ENCODE data around the gene EEF1AKMT1.

Gene EEF1AKMT1

DNA sequence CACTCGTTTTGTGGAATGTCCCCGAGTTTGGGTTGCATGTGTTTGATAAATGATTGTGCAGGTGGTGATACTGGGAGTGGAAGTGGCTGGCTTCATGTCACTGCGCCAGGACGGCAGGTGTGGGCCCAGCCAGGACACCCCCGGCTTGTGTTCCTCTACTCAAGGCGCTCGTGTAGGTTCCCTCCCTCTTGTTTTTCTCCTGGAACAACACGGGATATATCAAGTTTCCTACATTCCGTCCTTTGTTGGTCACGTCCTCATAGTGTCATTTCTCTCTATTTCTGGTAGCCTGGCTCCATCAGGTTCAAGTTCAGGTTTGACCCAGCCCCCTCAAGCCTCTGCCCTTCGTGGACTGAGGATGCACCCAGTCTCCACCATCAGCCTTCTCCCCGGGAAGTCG is 54.0 kb downstream of the EEF1AKMT1 start:
- DNase-seq (ENCODE audit: low read depth in 2 of 2): no peak

DNA sequence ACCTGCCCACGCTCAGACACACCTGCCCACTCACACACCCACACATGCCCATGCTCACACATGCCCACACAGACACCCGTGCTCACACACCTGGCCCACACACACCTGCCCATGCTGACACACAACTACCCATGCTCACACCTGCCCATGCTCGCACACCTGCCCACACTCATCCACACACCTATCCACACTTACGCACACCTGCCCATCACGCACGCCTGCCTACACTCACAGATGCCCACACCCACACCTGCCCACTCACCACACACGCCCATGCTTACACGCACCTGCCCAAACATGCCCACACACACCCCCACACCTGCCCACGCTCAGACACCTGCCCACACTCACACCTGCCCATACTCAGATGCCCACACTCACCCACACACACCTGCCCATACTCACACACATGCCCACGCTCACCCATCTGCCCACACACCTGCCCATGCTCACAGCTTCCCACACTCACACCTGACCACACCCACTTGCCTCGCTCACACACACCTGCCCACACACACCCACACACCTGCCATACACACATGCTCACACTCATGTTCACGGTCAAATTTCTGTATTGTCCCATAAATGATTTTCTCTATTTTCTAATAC is 54.7 kb downstream of the EEF1AKMT1 start:
- no peak for DNase-seq (ENCODE audit: low read depth in 2 of 2)

DNA sequence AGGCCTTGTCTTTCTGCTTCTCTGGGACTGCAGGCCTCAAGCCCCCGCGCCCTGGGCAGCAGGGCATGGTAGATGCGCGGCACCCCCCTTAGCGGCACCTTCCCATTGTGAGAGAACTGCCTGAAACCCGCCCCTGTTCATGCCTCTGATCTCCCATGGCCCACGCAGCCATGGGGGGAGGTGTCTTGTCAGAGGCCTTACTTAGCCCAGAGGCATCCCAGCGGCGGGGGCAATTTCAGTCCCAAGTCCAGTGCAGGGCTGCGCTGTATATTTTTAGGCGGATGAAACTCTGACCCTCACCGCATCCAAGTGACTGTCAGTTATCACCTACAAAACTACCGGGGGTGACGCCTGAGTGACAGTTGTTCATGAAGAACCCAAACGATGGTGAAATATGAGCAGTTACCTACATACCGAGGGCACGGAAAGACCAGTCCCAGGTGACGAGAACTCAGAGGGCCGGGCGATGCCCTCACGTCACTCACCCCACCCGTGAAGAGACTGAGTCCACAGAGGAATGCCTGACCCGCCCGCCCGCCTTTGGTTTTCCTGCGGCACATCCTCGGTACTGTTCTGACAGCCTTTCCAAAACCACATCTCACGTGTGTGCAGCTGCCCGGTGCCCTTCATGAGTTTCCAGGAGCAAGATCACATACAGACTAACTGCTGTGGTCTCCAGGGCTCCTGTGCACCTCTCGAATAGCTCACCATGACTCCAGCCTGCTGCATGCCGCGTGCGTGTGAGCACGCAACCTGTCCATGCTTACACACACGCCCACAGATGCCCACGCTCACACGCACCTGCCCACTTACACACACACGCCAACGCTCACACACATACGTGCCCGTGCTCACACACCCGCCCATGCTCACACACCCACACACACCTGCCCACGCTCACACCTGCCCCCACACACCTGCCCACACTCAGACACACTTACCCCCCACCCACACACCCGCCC is 55.9 kb downstream of the EEF1AKMT1 start:
- DNase-seq (ENCODE audit: low read depth in 2 of 2): no peak

DNA sequence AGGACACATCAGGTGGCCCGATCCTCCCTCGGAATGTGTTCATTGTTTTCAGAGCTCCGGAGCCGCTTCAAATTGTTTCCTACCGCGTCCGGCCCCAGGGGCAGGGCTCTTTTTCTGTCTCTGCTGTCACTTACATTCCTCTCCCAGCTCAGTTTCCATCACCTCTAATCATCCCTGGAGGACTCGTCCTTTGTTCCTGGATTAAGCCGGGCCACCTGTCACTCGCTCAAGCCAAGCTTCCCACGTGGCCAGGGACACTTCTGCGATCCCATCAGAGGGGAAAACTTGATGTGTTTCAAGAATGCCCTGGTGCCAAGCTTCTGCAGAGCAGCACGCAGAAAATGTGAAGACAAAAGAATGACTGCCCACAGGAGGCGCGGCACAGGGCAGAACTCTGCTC is 56.8 kb downstream of the EEF1AKMT1 start:
- DNase-seq (ENCODE audit: low read depth in 2 of 2): no peak

DNA sequence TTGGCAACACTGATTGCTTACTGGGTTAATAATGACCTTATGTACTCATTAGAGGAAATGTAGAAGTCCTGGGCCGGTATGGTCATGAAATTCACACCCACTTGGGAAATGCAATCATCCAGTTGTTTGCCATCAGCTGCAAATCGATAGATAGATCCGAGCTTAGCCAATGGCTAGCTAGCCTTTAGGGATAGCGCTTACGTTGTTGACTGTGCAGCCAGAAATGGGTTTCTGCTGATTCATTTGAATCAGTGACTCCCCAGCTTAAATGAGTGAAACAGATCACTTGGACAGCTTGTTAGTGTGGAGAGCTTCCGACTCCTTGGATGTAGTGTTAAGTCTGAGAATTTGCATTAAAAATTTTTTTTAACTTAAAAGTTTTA is 58.4 kb downstream of the EEF1AKMT1 start:
- no peak for DNase-seq (ENCODE audit: low read depth in 2 of 2)

DNA sequence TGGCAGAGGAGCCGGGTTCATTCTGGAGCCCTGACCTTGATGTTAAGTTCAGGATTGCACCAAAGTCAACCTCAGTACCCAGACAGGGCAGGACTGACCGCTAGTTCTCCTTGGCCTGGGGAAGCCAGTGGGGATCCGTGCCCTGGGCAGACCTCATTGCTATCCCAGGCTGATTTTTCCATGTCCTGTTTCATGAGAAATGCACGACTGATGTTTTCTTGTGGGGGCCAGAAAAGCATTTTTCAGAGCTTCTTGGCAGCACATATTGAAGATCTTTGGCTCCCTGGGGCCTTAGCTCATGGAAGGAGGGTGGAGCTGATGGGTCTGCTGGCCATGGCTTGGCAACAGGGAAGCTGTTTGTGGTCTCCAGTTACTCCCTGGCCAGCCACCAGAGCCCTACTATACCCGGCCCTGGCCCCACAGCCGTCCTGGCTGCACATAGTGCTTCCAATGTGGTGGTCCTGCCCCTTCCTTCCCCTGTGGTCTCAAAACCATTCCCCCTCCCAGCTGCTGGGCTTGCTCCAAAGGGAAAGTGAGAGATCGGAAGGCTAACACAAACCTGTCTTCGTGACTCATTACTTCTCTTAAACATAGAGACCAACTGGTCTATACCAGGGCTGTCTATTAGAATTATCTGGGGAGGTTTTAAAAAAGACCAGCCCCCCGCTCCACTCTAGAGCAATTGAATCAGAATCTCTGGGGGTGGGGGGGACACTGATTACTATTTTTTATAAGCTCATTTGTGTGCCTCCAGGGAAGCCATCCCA is 59.0 kb downstream of the EEF1AKMT1 start:
- DNase-seq (ENCODE audit: low read depth in 2 of 2): no peak

DNA sequence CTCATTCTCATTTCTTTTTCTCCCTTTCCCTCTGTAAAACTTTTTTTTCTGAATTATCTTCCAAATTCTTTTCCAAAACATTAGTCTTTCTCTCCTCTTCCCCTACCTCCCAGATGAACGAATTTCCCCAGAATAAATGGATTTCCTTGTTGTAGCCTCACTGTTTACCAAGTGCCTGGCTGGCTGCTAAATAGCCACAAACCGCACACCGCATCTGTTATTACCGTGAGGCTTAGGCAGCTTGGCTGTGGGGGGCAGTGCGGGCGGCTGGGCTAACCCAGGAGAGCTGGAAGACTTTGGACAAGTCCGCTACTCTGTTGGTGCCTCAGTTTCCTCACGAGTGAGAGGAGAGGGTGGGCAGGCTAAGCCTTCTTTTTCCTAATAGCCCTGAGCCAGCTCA is 59.6 kb downstream of the EEF1AKMT1 start:
- DNase-seq (ENCODE audit: low read depth in 2 of 2): no peak

DNA sequence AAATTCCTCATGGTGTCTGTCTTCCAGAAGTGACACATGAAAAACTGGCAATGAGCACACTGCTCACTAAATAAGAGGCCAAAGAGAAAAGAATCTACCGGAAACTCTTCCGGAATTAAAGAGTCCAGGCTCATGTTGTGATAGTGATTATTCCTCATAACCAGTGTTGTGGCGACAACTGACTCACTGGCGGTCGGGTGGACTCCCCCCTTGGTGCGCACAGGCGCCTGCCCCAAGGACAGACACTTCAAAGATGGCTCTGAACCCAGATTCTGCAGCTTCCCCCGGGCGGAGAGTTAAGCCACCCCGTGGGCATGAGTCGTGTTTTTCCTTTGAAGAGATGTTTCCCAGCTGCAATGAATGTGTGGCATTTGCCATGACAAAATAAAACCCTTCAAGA is 60.0 kb downstream of the EEF1AKMT1 start:
- DNase-seq (ENCODE audit: low read depth in 2 of 2): no peak

DNA sequence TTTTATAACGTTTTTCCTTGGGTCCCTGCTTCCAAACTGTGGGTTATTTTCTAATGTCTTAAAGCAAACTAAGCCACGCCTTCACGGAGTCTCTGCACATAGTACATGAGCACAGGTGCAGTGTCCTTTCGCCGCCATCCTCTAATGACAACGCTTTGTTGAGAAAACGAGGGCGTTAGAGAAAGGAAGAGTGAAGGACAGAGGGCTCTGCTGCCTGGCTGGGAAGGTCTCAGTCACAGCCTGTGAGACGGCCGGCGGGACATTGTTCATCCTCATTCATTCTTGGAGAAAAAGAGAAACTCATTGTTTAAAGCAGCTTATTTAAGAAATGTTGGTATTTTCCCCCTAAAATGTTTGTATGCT is 60.8 kb downstream of the EEF1AKMT1 start:
- no peak for DNase-seq (ENCODE audit: low read depth in 2 of 2)

DNA sequence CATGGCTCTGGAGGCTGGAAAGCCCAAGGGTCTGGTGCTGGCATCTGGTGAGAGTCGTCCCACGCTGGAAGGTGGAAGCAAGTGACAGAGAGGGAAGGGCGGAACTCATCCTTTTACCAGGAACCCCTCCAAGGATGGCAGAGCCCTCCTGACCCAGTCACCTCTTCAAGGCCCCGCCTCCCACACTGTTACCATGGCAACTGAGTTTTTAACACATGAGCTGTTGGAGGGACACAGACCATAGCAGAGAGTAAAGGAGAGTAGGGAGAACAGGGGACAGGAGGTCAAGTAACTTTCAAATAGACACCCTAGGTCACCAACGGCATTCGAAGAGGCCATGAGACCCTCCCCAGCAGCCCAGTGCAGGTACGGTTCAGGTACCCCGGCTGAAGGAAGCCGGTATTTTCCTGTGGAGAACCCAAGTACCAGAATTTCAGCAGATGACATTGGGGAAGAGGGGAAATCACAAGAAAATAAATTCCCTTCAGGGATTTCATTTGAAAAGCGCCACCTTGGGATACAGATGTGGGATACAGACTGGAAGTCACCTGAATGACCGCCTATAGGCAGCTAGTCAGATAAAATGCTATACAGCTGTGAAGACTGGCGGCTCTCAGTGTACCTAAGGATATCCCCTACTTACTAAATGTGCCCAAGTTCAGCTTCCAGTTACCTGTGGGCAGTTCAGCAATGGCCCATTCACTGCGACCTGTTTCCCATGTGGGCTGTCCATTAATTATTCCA is 62.3 kb downstream of the EEF1AKMT1 start:
- DNase-seq (ENCODE audit: low read depth in 2 of 2): no peak

DNA sequence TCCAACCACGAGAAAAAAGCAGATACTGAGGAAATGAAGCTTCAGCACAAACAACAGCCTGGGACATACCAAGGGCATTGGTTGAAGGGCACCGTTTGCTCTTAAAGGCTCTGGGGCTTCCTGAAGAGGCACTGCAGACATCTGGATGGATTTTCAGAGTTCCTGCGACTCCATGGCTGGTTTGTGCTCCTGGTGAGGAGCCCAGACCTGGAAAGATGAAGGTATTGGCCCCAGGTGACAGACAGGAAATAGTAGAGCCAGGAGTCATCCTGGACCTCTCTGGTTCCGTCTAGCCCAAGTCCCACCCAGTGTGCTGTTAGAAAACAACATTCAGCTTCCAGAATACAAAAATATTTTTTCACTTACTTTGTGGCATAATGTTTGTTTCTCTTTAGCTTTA is 64.0 kb downstream of the EEF1AKMT1 start:
- DNase-seq (ENCODE audit: low read depth in 2 of 2): no peak

DNA sequence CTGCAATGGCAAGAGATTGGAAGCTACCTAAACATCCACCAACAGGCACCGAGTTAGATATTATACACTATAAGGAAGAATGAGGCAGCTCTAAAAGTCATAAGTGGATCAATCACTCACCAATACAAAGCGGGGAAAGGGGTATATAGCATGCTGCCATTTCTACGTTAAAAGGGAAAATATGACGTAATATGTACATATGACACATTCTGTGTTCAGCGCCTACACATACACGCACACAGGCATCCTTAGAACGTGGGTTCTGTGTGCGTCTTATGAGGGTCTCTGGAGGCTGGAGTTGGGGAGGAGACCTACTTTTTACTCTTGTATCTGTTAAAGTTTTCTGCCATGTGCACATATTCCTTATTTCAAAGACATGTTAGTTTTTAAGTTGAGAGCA is 64.4 kb downstream of the EEF1AKMT1 start:
- no peak for DNase-seq (ENCODE audit: low read depth in 2 of 2)

DNA sequence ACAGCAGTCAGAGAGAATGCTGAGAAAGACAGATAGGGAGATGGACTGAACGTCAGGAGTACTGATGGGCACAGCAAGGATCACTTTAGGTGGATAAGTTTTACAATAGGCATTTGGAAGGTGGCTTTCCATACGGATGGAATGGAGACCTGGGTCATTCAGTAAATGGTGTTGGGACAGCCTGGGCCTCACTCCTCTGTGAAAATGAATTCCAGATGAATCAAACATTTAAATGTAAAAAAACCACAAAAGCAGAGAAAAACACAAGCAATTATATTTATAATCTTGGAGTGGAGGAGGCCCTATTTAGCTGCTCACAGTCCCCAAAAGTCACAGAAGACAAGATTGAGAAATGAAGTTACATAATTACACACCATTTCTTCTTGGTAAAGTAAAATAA is 65.5 kb downstream of the EEF1AKMT1 start:
- DNase-seq (ENCODE audit: low read depth in 2 of 2): no peak

DNA sequence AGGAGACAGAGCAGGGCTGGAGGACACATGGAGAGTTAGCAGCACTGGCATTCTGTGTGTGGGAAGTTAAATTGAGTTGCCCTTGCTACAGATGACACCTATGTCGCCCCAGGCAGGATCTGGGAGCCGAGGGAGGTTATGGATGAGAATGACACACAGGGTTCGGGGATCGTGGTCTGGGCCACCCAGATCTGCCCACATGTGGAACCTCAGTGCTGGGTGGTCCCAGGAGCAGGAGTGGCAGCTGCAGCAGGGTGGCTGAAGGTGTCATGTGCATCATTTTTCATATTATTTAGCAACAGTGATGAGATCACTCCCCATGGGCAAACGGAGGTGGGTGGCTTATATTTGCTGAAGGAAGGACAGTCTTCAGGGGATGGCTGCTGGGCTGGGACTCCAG is 67.1 kb downstream of the EEF1AKMT1 start:
- no peak for DNase-seq (ENCODE audit: low read depth in 2 of 2)

DNA sequence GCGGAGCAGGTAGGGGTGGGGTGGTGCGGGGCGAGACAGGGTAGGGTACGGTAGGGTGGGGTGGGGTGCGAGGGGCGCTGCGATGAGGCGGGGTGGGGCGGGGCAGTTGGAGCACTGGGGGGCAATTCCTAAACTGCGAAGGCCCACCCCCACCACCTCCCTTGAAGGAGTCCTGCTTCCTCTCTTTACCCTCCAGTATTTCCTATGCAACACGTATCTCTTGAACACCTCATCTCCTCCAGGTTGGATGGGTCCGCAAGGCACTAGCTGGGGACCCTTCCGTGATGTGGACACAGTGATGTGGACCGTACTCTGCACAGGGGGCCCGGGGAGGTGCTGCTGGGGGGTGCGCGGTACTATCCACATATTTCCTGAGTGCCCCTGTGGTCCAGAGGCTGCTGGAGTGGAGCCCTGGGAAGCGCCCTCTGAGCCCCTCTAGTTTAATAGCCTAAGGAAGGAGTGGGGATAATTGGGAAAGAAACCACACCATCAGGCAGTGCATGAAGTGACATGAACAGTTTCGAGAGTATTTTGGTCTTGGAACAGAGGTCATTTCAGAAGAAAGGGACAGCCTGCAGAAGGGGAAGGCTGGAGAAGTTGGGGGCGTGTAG is 69.2 kb downstream of the EEF1AKMT1 start:
- DNase-seq (ENCODE audit: low read depth in 2 of 2): no peak

DNA sequence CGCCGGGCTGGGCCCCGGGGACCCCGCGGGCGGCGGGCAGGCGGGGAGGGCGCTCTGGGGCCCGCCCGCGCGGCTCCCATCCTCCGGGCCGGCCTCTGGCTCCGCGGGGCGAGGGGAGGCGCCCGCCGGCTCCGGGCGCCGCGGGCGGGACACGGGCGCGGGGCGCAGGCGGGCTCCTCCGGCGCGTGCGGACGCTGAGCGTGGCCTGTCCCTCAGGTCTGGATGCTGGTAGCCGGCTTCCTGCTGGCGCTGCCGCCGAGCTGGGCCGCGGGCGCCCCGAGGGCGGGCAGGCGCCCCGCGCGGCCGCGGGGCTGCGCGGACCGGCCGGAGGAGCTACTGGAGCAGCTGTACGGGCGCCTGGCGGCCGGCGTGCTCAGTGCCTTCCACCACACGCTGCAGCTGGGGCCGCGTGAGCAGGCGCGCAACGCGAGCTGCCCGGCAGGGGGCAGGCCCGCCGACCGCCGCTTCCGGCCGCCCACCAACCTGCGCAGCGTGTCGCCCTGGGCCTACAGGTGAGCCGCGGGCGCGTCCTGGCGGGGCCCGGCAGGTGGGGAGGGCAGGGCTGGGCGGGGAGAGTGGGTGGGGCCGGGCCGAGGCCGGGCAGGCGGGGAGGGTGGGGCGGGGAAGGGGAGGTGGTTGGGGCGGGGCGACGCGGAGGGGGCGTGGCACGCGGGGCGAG is 69.8 kb downstream of the EEF1AKMT1 start:
- peak; percentile 60 to 61 for DNase-seq (ENCODE audit: low read depth in 2 of 2)

DNA sequence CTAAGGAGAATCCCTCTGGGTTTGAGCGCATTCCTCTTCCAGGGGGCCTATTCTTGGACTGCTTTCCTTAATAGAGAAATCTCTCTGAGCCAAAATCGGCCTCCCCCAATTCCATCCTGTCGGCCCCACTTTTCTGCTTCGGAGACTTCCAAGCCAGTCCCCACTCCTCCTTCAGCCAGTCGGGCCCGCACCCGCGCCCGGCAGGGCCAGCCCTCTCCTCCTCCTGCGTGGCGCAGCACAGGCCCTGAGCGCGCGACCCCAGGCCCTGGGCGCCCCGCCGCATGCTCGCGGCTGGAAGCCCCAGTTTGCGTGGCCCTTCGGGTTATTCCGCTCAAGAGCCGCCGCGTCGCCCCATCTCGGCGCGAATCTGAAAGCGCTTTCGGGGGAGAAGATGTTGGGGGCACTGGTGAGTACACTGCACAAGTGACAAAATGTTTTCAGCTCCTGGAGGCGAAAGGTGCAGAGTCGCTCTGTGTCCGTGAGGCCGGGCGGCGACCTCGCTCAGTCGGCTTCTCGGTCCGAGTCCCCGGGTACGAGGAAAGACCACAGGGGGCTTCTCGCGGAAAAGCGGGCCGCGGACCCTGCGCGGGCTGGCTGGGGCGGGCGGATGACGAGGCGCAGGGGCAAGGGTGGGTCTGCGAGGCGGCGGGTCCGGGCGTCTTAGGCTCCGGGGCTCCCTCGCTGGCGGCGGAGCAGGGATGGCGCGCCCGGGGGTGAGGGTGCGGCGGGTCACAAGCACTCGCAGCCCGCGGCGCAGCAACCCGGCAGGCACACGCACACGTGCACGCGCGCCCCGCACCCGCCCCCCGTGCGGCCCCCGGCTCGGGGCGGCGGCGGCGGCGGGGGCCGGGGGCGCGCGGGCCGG is 70.6 kb downstream of the EEF1AKMT1 start, which contains the start of gene IL17D:
IL17D (plus strand) TSS at position 785 of the 865 bp plus-strand sequence. CDS start 303 bp downstream, outside the sequence.
- peak in 1 of 2 donors; percentile 24 for DNase-seq (ENCODE audit: low read depth in 2 of 2)

DNA sequence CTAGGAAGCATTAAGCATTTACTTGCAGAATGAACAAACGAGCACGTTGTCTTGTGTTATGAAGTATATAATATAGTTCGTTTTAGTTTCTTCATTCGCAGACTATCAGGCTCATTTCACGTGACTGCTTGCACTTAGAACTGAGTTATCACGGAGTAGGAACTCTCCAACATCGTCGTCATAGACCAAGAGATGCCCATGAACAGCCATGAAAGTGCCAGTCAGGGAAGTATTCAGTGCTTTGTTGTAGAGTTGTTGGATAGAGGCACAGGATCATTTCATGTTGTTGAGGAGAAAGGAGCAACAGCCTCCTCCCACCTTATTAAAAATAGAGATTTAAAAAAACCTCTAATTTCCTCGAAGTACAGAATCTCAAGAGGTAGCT is 71.2 kb downstream of the EEF1AKMT1 start:
- DNase-seq (ENCODE audit: low read depth in 2 of 2): no peak

DNA sequence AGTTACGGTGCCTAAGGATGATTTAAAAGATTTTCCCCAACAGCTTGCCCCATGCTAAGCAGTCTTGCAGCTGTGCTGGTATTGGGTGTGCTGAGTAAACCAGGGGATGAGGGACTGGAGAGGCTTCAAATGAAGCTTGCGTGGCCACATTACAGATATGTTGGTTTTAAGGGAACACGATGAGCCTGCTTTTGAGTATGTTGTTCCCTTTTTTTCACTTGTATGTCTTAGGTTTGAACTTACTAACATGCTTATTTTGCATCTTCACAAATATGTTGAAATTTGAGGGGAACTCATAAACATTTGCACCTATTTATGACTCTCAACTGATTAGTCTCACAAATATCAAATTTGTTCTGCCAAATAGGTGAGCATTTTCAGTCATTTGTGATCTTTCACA is 72.3 kb downstream of the EEF1AKMT1 start:
- no peak for DNase-seq (ENCODE audit: low read depth in 2 of 2)

DNA sequence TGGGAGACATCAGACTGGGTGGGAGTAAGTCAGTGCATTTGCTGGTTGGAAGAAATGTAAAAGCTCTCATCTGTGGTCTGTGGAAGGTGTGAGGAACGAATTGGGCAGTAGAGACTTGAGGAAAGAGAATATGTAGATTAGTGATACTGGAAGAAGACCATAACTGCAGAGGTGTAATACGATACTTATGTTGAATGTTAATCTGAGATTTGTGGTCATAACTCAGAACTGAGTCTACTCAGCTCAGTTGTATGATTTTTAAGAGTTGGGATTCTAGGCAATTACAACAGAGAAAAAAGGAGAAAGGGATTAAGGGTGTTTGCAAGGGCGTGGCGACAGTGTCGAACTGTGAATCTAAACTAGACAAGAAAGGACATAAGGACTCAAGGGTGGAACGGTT is 73.5 kb downstream of the EEF1AKMT1 start:
- DNase-seq (ENCODE audit: low read depth in 2 of 2): no peak

Measured in stimulated activated CD4-positive, alpha-beta T cell treated with anti-CD3 and anti-CD28 coated beads, Interleukin-4, amount 100 ng/mL, for 48 hours (primary cell).